Sciatic nerve (tissue), 2 donors: ENCODE data around the gene DCUN1D2. TPM values are rescaled to one million over a fixed set of nuclear protein-coding genes. Genes with fewer than 3 reads are reported as not detected.

ENCODE experiments used
- ATAC-seq: fragments of 200-7000 bp; cut with Tn5 transposase; one replicate; pipeline ENCODE4 v1.9.1; 2020; ENCODE audit warnings: mild to moderate bottlenecking, moderate library complexity
- DNase-seq: peaks from one replicate; pipeline ENCODE4 v3.0.0-alpha.2; 2020; ENCODE audit warnings: low spot score
- intact Hi-C: fragments of 100-400 bp; cut with DNase I; formaldehyde crosslinking; loops from one replicate; pipeline ENCODE4 v1.14.2; 2022
- total RNA-seq: library from RNA; stranded (reverse); fragmentation: NEBNext Ultra II Directional; extraction: Animal tissue kit (Norgen Biotek cat#: 25700); gene quantifications from one replicate; pipeline ENCODE4 v1.2.1, GENCODE V29; 2021
- donor health status: DM: no; HTN: no; CAD: no.
- donor health status: DM: no; HTN: no; CAD: no.

DCUN1D2 gene
- total RNA-seq, 1 donor from 2014 or later, result 28.3 TPM

DNA sequence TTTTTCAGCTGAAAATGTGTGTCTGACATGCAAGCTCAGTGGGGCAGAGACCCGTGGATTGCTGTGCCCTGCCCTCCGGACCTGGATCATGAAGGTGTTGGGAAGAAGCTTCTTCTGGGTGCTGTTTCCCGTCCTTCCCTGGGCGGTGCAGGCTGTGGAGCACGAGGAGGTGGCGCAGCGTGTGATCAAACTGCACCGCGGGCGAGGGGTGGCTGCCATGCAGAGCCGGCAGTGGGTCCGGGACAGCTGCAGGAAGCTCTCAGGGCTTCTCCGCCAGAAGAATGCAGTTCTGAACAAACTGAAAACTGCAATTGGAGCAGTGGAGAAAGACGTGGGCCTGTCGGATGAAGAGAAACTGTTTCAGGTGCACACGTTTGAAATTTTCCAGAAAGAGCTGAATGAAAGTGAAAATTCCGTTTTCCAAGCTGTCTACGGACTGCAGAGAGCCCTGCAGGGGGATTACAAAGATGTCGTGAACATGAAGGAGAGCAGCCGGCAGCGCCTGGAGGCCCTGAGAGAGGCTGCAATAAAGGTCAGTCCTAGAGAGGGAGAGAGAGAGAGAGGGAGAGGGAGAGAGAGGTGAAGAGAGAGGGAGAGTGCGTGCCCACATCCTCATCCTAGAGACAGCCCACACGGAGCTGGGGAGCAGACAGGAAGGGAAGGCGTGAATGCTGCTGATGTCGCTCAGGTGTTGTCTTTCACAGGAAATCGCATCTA lies 5.1 kb upstream of the DCUN1D2 start:
- ATAC-seq (no peak), DNase-seq (no peak)
- intact Hi-C loops, result no loop called here

DNA sequence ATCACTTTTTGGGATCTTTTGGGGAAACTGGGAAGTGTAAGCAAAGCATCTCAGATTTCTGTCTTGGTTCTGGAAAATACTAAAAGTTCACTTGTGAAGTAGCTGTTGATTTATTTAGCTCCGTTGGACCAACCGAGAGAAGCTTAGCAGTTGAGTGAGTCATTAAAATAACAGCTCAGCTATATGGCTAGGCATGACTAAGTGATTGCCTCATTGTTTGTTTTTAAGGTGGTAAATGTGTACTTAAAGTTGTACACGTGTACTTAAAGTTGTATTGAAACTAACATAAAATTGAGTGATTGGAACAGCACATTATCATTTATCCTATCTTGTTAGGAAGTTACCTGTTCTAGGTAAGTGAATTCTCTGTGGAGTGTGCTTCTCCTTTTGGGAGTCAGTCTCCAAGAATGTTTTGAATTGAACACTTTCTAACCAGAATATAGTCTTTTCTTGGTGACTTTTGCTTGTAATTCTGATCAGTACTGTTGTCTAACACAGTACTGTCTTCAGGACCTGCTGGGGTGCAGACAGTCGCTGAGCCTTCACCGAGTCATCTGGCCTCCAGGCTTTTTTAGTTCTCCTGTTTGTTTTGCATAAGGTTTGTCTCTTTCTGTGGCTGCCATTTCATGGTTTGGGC lies 2.9 kb upstream of the DCUN1D2 start:
- intact Hi-C loops, result no loop called here
- no peak for DNase-seq
- no peak for ATAC-seq

DNA sequence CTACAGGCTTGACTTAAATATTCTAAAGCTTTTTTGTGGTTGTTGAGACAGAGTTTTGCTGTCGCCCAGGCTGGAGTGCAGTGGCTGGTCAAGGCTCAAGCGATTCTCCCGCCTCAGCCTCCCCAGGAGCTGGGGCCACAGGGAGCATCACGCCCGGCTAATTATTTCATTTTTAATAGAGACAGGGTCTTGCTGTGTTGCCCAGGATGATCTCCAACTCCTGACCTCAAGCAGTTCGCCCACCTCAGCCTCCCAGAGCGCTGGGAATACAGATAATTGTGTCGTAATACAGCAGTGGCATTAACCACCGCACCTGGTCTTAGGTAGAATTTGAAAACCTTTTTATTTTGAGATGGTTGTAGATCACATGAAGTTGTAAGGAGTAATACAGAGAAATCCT lies 1.5 kb upstream of the DCUN1D2 start:
- intact Hi-C loops, result no loop called here
- DNase-seq (no peak), ATAC-seq (no peak)

DNA sequence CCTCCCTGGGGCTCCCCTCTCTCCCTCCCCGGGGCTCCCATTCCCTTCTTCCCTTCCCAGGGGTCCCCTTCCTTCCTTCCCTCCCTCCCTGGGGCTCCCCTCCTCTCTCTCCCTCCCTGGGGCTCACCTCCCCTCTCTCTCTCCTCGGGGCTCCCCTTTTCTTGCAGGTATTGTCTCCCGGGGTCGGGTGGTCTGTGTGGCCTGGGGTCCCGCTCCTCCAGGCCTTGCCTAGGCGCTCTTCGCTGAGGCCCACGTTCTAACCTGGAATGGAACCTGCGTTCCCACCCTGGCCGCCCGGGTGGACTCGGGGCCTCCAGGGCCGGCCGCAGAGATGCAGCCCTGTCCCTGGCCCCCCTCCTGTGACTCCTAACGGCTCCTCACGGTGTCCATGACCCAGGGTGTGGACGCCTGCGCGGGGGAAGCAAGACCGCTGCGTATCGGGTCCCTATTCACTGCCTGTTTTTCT lies 940 bp upstream of the DCUN1D2 start:
- DNase-seq (no peak), ATAC-seq (peak; percentile 43)
- intact Hi-C loops, result no loop called here

DNA sequence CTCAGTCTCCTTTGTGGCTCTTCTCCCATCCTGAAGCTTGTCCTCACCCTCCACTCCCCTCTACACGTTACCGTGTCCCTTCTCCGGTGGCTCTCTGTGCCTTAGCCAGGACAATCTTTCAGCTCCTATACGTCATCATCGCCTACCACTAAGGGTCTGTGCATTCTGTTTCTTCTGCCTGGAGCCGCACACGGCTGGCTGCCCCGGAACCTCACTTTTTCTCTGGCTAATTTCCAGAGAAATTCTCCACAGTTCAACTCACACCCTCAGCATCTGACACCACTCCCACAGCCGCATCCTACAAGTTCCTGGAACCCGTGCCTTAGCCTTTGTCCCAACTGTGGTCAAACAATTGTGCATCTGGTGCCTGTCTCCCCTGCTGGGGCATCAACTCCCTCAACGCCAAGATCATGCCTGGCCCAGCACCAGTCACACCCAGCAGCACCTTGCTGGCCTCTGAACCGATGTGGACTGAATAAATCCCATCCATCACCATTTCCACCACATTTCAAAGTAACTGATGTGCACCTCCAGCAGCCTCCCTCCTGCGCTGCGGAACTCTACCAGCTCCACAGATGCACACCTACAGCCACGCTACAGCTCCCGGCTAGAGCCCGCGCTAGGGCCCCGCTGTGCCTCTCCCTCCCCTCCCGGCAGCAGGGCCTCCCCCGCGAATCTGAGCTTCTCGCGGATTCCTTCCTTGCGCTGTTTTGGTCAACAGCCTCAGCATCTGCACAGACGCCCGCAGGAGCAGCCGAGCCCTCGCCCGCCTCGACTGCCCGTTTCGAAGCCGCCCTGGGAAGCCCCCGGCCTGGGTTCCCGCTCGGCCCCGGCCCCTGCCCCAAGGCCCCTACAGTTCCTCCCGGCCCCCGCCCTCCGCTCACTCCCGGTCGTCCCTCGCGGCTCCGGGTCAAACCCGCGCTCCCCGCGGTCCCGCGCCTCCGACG lies 689 bp downstream of the DCUN1D2 start:
- intact Hi-C loops, result no loop called here
- DNase-seq (peak; percentile 76), ATAC-seq (peak; percentile 8)

DNA sequence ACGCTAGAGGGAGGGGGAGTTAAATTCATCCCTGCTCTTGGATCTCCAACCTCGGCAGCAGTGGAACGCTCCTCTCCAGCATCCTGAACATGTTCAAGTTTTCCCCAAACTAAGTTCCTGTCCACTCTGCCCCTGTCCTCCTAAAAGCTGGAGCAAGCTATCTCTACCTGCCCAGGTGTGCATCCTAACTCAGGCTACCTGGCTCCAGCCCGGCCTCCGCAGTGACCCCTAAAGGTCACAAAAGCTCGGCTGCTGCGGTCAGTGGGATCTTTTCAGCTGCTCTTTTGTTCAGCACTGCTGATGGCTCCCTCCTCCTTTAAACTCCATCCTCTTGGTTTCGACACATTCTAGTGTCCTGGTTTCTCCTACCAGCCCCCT lies 1.4 kb downstream of the DCUN1D2 start:
- DNase-seq, result no peak

DNA sequence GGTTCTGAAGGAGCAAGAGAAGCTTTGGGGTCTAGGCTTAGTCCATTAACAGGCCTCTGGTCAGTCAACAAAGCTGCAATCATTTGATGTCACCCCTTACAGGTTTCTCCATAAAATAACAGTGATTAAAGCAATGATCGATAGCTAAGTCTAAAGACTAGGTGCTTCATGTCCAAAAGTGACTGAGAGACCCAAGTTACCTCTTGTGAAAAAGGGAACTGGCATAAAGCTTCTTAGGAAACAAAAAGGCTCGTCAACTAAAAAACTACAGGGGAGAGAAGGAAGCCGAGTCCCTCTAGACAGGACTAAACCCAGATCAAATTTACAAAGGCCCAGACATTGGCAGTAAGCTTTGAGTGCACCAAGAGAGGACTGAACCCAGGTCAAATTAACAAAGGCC lies 2.2 kb downstream of the DCUN1D2 start:
- no peak for DNase-seq

More for the DNA sequence above, 1.4 kb downstream of the DCUN1D2 start:
- intact Hi-C loops, result no loop called here
- ATAC-seq, result no peak

DNA sequence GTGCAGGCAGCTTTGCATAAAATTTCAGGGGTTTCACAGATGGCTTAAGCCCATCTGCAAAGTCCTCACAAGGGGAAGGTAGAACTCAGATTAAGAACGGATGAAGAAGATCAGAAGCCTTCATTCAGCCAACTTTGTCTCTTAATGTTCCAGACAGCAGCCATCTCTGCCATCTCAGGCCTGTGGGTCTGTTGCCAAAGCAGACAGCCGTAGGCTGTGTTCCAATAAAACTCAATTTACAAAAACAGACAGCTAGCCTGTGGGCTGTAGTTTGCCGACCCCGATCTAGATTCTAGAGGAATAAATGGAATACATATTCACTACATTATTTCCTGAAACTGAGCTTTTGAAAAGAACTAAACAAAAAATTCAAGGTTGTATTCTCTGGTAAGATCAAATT lies 3.8 kb downstream of the DCUN1D2 start:
- DNase-seq, result no peak

More for the DNA sequence above, 2.2 kb downstream of the DCUN1D2 start:
- intact Hi-C loops, result no loop called here
- ATAC-seq, result no peak

DNA sequence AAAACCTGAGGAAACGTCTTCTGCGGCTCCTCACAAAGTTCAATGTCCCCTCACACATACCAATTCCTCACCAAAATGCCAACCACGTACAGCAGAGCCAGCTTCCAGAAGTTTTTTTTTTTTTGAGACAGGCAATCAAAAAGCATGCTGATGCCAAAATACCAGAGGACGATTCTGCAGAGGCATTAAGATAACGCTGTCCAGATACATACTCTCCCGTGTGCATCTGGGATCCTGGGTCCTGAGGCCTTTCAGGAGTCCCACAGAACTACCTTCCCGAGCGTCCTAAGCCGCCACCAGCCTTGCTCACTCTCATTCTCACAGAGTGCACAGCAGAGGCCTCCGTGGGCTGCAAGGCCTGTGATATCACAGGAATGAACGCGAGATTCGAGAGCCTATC lies 5.0 kb downstream of the DCUN1D2 start:
- intact Hi-C loops, result no loop called here
- ATAC-seq (no peak), DNase-seq (no peak)

More for the DNA sequence above, 3.8 kb downstream of the DCUN1D2 start:
- ATAC-seq, result no peak
- intact Hi-C loops, result no loop called here

DNA sequence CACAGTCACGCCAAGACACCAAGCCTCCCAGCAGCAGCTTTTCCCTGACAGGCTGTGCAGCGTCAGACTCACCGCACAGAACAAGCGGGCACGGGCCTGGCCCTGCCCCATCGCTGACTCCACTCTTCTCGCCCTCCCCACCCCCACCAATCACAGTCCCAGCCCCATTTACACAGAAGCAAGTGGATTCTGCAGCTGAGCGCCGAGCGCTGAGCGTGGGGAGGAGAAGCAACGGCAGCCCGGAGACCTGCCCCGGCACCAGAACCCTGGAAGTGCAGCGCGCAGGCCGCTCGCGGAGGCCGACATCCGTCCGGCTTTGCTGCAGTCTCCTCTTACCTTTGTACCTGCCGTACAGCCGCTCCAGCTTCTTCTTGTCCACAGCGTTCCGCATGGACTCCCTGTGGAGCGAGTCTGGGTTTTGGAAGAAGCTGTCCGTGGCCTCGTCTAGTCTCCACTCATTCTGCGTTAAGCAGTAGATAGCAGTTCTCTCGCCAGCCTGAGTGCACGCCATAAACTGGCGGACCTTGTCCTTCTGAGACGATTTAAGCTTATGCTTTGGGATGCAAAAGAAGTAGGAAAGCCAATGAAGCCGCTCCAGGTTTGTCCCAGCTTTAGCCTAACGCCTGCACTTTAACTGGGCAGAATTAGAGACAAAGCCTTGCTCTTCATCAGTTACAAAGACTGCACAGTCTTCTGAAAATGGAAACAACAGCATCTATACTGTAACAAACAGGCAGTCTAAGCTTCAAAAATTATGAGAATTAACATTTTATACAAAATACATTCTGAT lies 6.8 kb downstream of the DCUN1D2 start:
- intact Hi-C loops, result no loop called here
- ATAC-seq (peak; percentile 30), DNase-seq (no peak)

DNA sequence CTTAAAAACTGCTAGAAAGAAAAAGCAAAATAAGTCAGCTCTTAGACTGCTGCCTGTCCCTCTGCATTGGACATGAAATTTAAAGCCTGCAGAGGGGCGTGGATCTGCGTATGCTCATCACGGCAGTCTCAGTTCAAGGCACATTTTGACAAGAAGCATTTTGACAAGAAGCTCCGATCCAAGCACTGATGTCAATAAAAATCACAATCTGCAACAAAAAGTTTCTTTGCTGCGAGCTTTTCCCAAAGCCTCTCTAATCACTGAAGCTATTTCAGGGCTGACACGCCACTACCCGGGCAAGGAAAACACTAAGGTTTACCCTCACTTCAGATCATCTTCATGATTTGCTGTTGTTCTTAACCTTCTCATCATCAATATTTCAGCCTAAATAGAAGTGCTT lies 7.4 kb downstream of the DCUN1D2 start:
- DNase-seq (no peak), ATAC-seq (no peak)
- intact Hi-C loops, result no loop called here

DNA sequence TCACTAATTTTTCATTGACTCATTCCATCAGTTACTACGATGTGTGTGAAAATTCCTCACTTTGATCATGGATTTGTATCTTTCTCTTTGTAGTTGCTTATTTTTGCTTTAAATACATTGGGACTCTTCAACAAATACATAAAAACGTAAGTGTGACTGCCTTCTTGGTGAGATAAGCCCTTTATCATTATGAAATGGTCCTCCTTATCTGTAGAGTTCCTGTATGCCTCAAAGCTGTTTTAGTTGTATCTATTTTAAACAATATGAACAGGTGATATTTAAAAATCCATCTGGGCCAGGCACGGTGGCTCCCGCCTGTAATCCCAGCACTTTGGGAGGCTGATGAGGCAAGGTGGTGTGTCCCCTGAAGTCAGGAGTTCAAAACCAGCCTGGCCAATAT lies 11.3 kb downstream of the DCUN1D2 start:
- DNase-seq, result no peak
- intact Hi-C loops, result no loop called here
- ATAC-seq, result no peak

DNA sequence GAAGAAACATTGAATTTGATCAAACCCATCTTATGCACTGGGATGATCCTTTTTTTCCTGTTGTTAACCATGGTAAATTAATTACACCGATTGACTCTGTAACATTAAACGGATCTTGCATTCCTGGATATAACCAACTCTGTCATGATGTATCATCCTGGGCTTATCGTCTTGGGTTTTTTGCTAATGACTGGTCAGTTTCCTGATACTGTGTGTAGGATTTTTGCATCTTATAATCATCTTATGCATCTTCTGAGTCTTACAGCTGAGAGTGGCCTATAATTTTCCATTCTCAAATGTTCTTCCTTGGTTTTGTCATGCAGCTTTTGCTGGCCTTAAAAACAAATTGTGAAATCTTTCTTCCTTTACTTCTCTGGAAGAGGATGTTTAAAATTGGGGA lies 12.8 kb downstream of the DCUN1D2 start:
- intact Hi-C loops, result no loop called here
- no peak for ATAC-seq
- DNase-seq, result no peak

DNA sequence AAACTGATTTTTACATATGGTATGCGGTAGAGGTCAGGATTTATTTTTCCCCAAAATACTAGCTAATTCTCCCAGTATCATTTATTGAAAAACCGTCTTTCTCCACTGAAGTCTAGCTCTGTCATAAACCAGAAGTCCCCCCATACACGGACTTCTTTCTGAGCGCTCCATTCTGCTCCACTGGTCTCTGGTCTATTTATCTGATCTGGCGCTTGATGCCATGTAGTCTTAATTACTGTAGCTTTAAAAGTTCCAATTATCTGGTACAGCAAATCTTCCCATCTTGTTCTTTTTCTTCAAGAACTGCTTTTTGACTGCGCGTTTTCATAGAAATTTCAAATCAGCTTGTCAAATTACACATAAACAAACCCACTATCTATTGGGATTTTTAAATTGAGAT lies 13.7 kb downstream of the DCUN1D2 start:
- intact Hi-C loops, result no loop called here
- no peak for ATAC-seq
- no peak for DNase-seq

DNA sequence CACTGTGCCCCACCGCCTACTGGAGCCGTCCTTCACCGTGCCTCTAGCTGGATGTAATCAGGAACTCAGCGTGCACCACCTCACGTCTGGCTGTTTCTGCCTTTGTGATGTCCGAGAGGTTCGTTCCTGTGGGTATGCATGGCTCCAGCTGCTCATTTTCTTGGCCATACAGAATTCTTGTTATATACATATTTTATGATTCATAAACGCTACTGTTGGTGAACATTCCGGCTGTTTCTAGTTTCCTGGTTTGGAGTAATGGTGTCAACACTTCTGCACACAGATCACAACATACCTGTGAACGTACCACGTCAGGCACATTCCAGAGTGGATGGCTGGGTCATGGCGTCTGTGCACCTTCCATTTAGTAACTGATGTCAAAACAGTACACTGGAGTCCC lies 14.6 kb downstream of the DCUN1D2 start:
- intact Hi-C loops, result no loop called here
- no peak for DNase-seq

DNA sequence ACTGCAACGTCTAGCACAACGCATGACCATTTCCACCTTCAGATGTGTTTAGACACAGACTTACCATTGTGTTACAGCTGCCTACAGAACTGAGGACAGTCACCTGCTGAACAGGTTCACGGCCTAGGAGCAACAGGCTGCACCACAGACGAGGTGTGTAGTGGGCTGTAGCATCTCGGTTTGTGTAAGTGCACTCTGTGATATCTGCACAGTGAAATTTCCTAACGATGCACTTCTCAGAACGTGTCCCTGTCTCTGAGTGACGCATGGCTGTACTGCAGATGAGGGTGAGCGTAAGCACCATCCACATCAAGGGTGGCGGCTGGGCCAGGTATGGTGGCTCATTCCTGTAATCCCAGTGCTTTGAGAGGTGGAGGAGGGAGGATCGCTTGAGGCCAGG lies 15.2 kb downstream of the DCUN1D2 start:
- ATAC-seq (no peak), DNase-seq (no peak)
- intact Hi-C loops, result no loop called here

More for the DNA sequence above, 14.6 kb downstream of the DCUN1D2 start:
- ATAC-seq, result no peak

DNA sequence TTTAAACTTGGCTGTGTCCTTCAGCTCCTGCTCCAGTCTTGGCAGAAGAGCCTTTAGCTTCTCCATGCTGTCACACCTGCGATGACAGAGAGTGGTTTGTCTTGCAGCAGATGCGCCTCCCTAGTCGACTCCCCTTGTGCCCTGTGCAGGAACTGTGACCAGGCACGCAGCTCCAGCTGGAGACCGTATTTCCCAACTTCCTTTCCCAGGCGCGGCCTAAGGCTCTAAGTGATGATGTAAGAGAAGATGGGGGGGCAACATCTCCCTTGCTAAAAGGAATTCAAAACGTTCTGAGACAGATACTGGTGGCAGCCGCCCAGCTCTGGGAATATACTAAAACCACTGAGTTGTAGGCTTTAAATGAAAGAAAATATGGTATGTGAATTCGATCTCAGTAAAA lies 16.3 kb downstream of the DCUN1D2 start:
- intact Hi-C loops, result no loop called here
- peak; percentile 45 for ATAC-seq

DNA sequence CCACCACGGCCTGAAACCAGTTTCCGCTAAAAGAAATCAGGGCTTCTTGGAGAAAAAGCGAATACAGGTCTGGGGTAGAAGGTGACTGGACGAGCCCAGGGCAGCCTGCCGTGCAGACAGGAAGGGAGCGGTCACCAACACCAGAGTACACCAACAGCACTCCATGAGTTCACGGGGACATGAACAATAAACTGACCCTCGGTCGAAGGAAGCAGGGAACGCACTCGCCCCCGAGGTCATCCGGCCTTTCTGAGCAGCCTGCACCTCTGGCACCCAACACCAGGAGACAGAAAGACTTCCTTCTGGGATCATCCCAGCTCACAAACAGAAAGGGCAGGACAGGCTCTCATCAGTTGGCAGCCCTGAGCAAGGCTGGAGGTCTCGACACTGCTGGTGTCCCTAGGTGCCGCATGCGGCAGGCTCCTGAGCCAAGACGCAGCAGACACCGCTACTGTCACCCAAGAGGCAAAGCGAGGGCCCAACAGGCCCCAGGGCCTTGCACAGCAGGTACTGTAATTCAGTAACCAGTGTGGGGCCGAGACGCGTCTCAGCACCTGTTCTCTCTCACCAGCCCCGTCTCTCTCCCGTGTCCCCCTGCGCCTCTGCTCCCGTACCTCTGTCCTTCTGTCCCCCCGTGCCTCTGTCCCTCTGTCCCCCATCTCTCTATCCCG lies 18.0 kb downstream of the DCUN1D2 start:
- ATAC-seq (no peak), DNase-seq (no peak)
- intact Hi-C loops, result no loop called here

More for the DNA sequence above, 16.3 kb downstream of the DCUN1D2 start:
- no peak for DNase-seq
